HG02870 (cell line): ENCODE results near the gene C11orf54.
"Not testable (repeated sequence)": the region's sequence is repeated elsewhere in the genome, so short reads cannot be mapped to it uniquely, and the experiment has no call there.

Experiments
- ATAC-seq: cut with Tn5 transposase; IDR thresholded peaks from one replicate; pipeline ENCODE4 v1.9.1; 2021; ENCODE audit warnings: mild to moderate bottlenecking, moderate library complexity; ENCODE audit not compliant: unreplicated experiment

The C11orf54 gene

GRCh38 chr11:93734427-93735222, 6.8 kb upstream of the C11orf54 start:
- no peak for ATAC-seq

DNA sequence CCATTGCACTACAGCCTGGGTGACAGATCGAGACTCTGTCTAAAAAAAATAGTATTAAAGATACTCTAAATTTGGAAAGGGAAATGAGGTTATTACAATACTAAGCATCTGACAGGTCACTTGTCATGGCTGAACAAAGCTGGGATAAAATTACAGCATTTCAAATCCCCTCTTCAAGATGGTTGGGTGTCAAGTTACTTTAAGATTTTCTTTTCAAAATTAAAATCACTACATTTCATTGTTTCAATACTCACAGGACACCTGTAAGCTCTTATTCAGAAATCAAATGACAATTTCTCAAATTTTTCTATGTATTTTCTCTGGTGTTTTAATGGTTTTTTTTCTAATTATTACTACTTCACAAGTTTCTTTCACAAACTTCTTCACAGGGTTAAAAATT, 5.8 kb upstream of the C11orf54 start:
- no peak for ATAC-seq

GRCh38 chr11:93736129-93736528, 5.3 kb upstream of the C11orf54 start:
- no peak for ATAC-seq

- no peak for ATAC-seq
These were observed 3.4 kb upstream of the C11orf54 start for GRCh38 chr11:93737904-93738612.

GRCh38 chr11:93738647-93739081, 2.8 kb upstream of the C11orf54 start:
- ATAC-seq = no peak

DNA sequence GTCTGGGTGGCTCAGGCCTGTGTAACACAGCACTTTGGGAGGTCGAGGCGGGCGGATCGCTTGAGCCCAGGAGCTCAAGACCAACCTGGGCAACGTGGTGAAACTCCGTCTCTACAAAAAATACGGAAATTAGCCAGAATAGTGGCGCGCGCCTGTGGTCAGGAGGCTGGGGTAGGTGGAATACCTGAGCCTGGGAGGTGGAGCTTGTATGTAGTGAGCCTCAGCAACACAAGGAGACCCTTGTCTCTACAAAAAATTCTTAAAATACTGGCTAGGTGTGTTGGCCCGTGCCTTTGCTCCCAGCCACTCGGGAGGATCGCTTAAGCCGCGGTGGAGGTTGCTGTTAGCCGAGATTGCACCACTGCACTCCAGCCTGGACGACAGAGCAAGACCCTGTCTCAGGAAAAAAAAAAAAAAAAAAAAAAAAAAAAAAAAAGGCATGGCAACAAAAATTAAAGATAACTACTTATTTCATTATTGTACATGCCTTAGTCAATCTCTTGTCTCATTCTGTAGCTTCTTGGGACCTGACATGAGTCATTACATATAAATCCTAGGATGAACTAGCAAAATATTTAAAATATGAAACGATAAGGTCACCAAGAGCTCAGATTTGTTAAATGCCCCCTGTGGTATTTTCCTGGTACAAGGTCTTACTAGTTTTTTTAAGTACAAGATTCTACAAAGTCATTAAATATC, 1.3 kb upstream of the C11orf54 start:
- ATAC-seq = peak; percentile 18

DNA sequence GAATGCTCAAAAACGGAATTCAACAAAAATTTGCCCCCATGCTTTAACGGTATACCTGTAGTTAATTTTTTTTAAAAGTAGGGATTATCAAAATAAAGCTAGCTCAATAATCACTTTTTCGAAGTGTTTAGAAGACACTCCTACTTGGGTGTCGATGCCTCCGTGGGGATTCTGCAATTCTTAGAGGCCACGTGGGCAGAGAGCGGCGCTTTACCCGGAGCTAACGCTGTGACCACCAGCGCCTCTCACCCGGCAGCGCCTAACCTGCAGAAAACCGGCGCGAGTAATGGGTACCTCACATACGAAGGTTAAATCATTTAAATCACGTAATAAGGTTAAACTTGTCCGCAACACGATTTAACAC, 760 bp upstream of the C11orf54 start:
- peak; percentile 30 for ATAC-seq

DNA sequence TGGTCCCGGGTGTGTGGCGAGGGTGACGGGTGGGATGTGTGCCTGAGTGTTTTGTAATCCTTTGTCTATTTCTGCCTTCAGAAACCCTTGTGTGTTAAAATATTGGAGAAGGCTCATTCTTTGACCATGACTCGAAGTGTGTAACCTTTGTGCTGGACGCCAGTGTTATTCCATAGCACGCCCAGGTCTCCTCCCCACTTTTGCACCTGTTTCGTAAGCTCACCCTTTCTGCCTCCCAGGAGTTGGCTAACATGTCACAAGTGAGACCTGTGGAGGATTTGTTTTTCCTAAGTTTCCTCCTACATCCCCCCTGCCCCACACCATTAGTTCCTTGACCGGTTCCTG, 382 bp downstream of the C11orf54 start:
- ATAC-seq = peak; percentile 6

GRCh38 chr11:93743291-93743690, 1.8 kb downstream of the C11orf54 start:
- no peak for ATAC-seq

DNA sequence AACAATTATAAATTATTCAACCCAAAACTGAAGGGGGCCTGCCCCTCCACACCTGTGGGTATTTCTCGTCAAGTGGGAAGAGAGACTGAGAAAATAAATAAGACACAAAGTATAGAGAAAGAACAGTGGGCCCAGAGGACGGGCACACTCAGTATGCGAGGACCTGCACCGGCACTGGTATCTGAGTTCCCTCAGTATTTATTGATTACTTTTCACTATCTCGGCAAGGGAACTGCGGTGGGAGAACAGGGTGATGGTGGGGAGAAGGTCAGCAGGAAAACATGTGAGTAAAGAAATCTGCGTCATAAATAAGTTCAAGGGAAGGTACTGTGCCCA, 3.2 kb downstream of the C11orf54 start:
- no peak for ATAC-seq

DNA sequence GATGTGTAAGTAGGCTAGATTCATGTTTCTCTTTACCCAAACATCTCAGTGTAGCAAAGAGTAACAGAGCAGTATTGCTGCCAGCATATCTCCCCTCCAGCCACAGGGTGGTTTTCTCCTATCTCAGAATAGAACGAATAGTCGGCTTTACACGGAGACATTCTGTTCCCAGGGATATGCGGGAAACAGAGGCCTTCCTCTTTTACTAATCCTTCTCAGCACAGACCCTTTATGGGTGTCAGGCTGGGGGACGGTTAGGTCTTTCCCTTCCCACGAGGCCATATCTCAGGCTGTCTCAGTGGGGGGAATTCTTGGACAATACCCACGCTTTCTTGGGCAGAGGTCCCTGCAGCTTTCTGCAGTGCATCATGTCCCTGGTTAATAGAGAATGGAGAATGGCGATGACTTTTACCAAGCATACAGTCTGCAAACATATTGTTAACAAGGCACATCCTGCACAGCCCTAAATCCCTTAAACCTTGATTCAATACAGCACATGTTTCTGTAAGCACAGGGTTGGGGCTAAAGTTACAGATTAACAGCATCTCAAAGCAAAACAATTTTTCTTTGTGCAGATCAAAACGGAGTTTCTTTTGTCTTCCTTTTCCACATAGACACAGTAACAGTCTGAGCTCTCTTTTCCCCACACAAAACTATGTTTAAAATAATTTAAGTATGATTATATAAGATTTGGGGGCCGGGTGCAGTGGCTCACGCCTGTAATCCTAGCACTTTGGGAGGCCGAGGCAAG, 3.7 kb downstream of the C11orf54 start:
- not testable (repeated sequence) for ATAC-seq

DNA sequence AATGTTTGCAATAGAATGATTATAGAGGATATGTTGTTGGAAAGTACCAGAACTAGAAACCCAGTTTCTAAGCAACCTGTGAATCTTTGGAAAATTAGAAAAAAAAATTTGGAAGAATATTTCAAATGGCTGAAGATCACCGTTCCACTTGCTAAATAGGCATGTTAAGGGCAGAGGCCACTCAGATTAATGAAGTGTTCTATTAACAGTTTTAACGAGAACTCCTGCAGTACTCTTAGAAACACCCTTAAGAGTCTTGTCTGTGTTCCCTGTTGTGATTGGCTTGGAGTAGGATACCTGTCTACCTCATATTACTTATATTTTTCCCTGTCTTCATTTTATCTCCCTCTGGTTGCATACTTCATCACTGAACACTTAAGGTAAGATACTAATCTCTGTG, 4.6 kb downstream of the C11orf54 start:
- no peak for ATAC-seq

DNA sequence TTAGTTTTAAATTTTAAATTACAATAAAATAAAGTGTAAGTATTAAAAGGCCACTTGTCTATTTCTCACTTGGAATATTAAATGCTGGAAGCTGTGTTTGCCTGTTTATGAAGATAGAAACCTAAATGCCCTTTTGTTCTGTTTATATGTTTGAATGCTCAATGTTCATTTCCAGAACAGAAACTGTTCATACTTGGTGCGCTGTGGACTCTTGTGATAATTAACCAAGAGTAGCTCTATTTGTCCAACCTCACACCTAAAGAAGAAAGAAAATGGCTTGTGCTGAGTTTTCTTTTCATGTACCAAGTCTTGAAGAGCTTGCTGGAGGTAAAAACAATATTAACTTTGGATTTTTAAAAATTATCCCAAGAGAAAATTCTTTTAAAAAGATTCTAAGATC, 5.7 kb downstream of the C11orf54 start:
- ATAC-seq = peak; percentile 53

DNA sequence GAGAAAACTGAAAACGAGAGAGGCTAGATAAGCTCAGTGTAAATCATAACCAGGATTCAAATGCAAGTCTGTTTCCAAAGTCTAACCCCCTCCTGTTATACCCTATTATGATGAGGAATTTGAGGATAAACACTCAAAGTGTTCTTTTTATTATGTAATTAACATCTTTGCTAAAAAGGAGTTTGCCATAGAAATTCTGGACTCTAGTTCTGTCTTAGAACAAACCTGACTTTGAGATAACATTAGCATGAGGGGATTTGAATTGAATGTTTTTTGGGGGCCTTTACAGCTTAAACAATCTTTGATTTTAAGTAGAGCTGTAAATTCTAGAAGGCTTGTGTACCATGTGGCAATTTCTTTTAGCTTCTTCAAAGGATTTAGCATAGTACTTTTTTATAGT, 9.5 kb downstream of the C11orf54 start:
- ATAC-seq = no peak

- no peak for ATAC-seq
These were observed 11.8 kb downstream of the C11orf54 start for GRCh38 chr11:93753241-93753640.

- ATAC-seq = peak; percentile 85
These were observed 15.3 kb downstream of the C11orf54 start for GRCh38 chr11:93756748-93757147.

- no peak for ATAC-seq
These were observed 15.8 kb downstream of the C11orf54 start for GRCh38 chr11:93757301-93757700.

- ATAC-seq = no peak
These were observed 16.7 kb downstream of the C11orf54 start for GRCh38 chr11:93757924-93758865.

GRCh38 chr11:93759123-93759522, 17.7 kb downstream of the C11orf54 start:
- not testable (repeated sequence) for ATAC-seq

DNA sequence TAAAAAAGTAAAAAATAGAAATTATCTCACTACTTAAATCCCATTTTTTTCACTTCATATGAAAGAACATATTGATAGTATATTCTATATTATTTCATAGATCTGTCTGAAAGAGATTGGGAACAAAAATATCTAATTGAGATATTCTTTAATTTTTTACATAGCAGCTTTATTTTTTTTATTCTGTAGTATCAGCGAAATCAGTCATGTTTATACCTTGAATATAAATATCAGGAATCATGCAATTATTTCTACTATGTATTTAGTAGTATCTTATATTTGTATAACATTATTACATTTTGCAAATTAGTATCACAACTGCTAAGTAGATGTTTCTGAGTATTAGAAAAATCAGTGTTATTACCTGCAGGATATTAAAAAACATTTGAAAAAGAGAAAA, 20.4 kb downstream of the C11orf54 start:
- ATAC-seq = no peak
